GM12878 (cell line): ENCODE results near the gene FOXRED2. TPM values are rescaled to one million over a fixed set of nuclear protein-coding genes. Genes with fewer than 3 reads are reported as not detected.

Experiments
- ATAC-seq: fragments of 200-7000 bp; cut with Tn5 transposase; 3 replicates; pipeline ENCODE4 v1.9.1; 2020; ENCODE audit warnings: mild to moderate bottlenecking, moderate library complexity
- BruUV-seq: library from RNA; stranded (reverse); fragments of 400-500 nt; replicated peaks from 2 replicates; lab custom pipeline; 2021; lab: Mats Ljungman, UMichigan
- CTCF ChIA-PET: fragments of 300-600 bp; sonication (Branson Sonifier 250); formaldehyde crosslinking; extraction: SDS; loops from one replicate; lab custom pipeline; 2021; ENCODE audit warnings: inconsistent platforms; lab: Yijun Ruan, JAX
- POLR2A ChIA-PET: fragments of 350-600 bp; formaldehyde crosslinking; extraction: SDS; loops from one replicate; lab custom pipeline; 2021; ENCODE audit warnings: inconsistent platforms; lab: Charles Lee
- RAD21 ChIA-PET: fragments of 300-600 bp; sonication (Branson Sonifier 250); formaldehyde crosslinking; loops from one replicate; lab custom pipeline; 2023; ENCODE audit warnings: antibody characterized with exemption; ENCODE audit not compliant: unreplicated experiment; lab: Charles Lee
- SMC1A ChIA-PET: fragments of 300-600 bp; sonication (Branson Sonifier 250); formaldehyde crosslinking; loops from one replicate; lab custom pipeline; 2023; ENCODE audit not compliant: unreplicated experiment, uncharacterized antibody; lab: Charles Lee
- DNase-seq: peaks from one replicate; pipeline ENCODE4 v3.0.0-alpha.2; 2011; ENCODE audit warnings: low read depth, low spot score
- FAIRE-seq: peaks from 3 replicates; lab custom pipeline; 2011; peaks lifted over from hg19 to GRCh38; lab: Jason Lieb, UNC
- H2AFZ ChIP-seq: 2 replicates; pipeline ENCODE4 v1.6.0; 2011; ENCODE audit warnings: low read depth, low read length, control low read depth; ENCODE audit not compliant: control insufficient read depth
- H3K27ac ChIP-seq: 2 replicates; pipeline ENCODE4 v1.5.1; 2011; ENCODE audit warnings: control low read depth; ENCODE audit not compliant: control insufficient read depth, insufficient read depth
- H3K27me3 ChIP-seq, 2 experiments: replicated peaks in 1 of 2; 2 replicates each; pipeline versions ENCODE4 v1.6.0 to v1.6.1; 2011; ENCODE audit warnings: low read length in 1 of 2; ENCODE audit not compliant: control insufficient read depth in 2 of 2, insufficient read depth in 2 of 2
- H3K36me3 ChIP-seq, 2 experiments: 2 replicates each; pipeline ENCODE4 v1.5.1; 2011; ENCODE audit warnings: low read length in 1 of 2; ENCODE audit not compliant: control insufficient read depth in 2 of 2, insufficient read depth in 2 of 2
- H3K4me1 ChIP-seq: 2 replicates; pipeline ENCODE4 v1.6.1; 2011; ENCODE audit warnings: mild to moderate bottlenecking, low read length, moderate library complexity, mixed read lengths; ENCODE audit not compliant: control insufficient read depth, insufficient read depth
- H3K4me2 ChIP-seq: 2 replicates; pipeline ENCODE4 v1.6.0; 2011; ENCODE audit warnings: control low read depth; ENCODE audit not compliant: control insufficient read depth, insufficient read depth
- H3K4me3 ChIP-seq: fragments of 200-600 bp; sonication (generic); 2 replicates; pipeline ENCODE4 v1.5.1; 2016
- H3K79me2 ChIP-seq: 2 replicates; pipeline ENCODE4 v1.6.0; 2011; ENCODE audit warnings: low read length; ENCODE audit not compliant: control insufficient read depth, insufficient read depth
- H3K9ac ChIP-seq: 2 replicates; pipeline ENCODE4 v1.8.0; 2011; ENCODE audit warnings: low read length, control low read depth, mixed read lengths; ENCODE audit not compliant: control insufficient read depth, insufficient read depth
- H3K9me3 ChIP-seq: replicated peaks from 3 replicates; pipeline ENCODE4 v1.5.1; 2011; ENCODE audit warnings: mild to moderate bottlenecking, low read length; ENCODE audit not compliant: control insufficient read depth, insufficient read depth
- H4K20me1 ChIP-seq: 2 replicates; pipeline ENCODE4 v1.6.0; 2011; ENCODE audit not compliant: control insufficient read depth, insufficient read depth
- CBX3 ChIP-seq: fragments of 200-600 bp; sonication (generic); IDR thresholded peaks from 2 replicates; pipeline ENCODE4 v1.6.1; 2016; ENCODE audit warnings: low read depth, borderline replicate concordance
- EZH2 ChIP-seq: IDR thresholded peaks from 2 replicates; pipeline ENCODE4 v1.6.1; 2012; ENCODE audit warnings: low read depth, mild to moderate bottlenecking, control low read depth, inconsistent platforms, low read length, borderline replicate concordance; ENCODE audit not compliant: control insufficient read depth
- IKZF1 ChIP-seq: fragments of 450-650 bp; conservative IDR thresholded peaks from 2 replicates; pipeline ENCODE4 v1.6.1; 2017; ENCODE audit warnings: antibody characterized with exemption, mild to moderate bottlenecking
- MEF2B ChIP-seq: fragments of 450-650 bp; IDR thresholded peaks from 2 replicates; pipeline ENCODE4 v1.6.1; 2018; ENCODE audit warnings: mild to moderate bottlenecking, moderate library complexity; ENCODE audit not compliant: partially characterized antibody, poor library complexity, severe bottlenecking
- NFYB ChIP-seq: IDR thresholded peaks from 2 replicates; pipeline ENCODE4 v1.6.1; 2011; ENCODE audit warnings: low read depth, mild to moderate bottlenecking, low read length, improper control_type of control experiment, moderate library complexity; ENCODE audit not compliant: insufficient read depth
- POLR2A ChIP-seq: IDR thresholded peaks from 2 replicates; pipeline ENCODE4 v1.6.1; 2011; ENCODE audit warnings: low read depth, mild to moderate bottlenecking, low read length
- ZNF207 ChIP-seq: fragments of 450-650 bp; IDR thresholded peaks from 2 replicates; pipeline ENCODE4 v1.6.1; 2014; ENCODE audit warnings: antibody characterized with exemption, mild to moderate bottlenecking, borderline replicate concordance
- ZNF384 ChIP-seq: IDR thresholded peaks from 2 replicates; pipeline ENCODE4 v1.6.1; 2012; ENCODE audit warnings: low read depth, mild to moderate bottlenecking, low read length, improper control_type of control experiment, borderline replicate concordance
- ZNF622 ChIP-seq: fragments of 450-650 bp; IDR thresholded peaks from 2 replicates; pipeline ENCODE4 v1.6.1; 2017; ENCODE audit warnings: mild to moderate bottlenecking, inconsistent platforms
- WGBS: methylation state at CpG from one replicate; pipeline ENCODE4 v1.1.6; 2016; ENCODE audit warnings: low lambda C conversion rate; ENCODE audit not compliant: insufficient replicate concordance, insufficient coverage; ENCODE audit errors: missing lambda C conversion rate; 5-methylcytosine and 5-hydroxymethylcytosine counted together
- in situ Hi-C: fragments of 300-500 bp; cut with MboI; formaldehyde crosslinking; loops from 9 replicates; pipeline ENCODE4 v1.14.3; 2018; ENCODE audit warnings: mixed read lengths
- intact Hi-C: fragments of 100-400 bp; cut with micrococcal nuclease; formaldehyde crosslinking; loops from one replicate; pipeline ENCODE4 v1.14.2; 2022; ENCODE audit not compliant: unreplicated experiment
- polyA plus RNA-seq, 11 experiments: library from polyadenylated mRNA; depleted of rRNA in 4 of 11; unstranded in 6 of 11; stranded (reverse) in 5 of 11; fragments of >200 nt; fragmentation: Nextera tagmentation in 4 of 11; fragmentation: Illumina TruSeq in 1 of 11; extraction: Ambion mirVana in 4 of 11; extraction: Trizol in 1 of 11; gene quantifications; 1 replicate in 1 of 11; 2 replicates in 10 of 11; pipeline versions ENCODE4 v1.2.1 to v1.2.3, GENCODE V29; 2011 to 2016; ENCODE audit warnings: inconsistent platforms in 2 of 11, missing spikeins in 2 of 11, low read depth in 1 of 11
- total RNA-seq, 4 experiments: library from RNA; depleted of rRNA in 3 of 4; stranded (reverse); fragments of >200 nt in 3 of 4; fragmentation: Illumina TruSeq in 1 of 4; extraction: Trizol in 1 of 4; gene quantifications; 2 replicates each; pipeline versions ENCODE4 v1.2.1 to v1.2.3, GENCODE V29; 2013 to 2021
- TF ChIP-seq, protein P1 (sequence below): IDR thresholded peaks from 2 replicates; pipeline ENCODE4 v1.6.1; 2012; ENCODE audit warnings: low read length, inconsistent platforms
- TF ChIP-seq, protein P2 (sequence below): fragments of 450-650 bp; formaldehyde crosslinking; IDR thresholded peaks from 2 replicates; pipeline ENCODE4 v1.4.0; 2020; ENCODE audit warnings: mild to moderate bottlenecking, moderate library complexity

Gene FOXRED2
- total and polyA plus RNA-seq, 10 of the 15 experiments (the other 5 are each of a cell fraction or from before 2014, with no cell fraction given), result 1.8 to 28.8 (median 7.6) TPM

DNA sequence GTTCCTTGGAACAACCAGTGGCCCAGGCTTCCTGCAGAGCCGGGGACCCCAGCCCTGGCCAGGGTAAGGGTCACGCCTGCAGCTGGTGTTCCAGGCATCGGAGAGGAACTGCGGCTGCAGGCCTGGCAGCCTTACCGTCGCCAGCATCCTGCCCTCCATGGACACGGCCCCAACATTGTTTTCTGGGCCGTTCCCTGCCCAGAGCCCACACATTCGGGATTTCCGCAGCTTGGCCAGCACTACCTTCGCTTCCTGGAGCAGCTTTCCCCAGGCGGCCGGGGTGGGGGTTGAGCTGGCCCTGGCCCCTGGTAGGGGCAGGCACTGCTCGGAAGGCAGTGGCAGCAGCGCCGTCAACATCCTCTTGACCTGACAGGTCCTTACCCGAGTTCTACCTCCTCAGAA lies 43.1 kb downstream of the FOXRED2 start:
- H3K4me3 ChIP-seq, result no peak overlapping the region
- ATAC-seq (no peak), DNase-seq (no peak), FAIRE-seq (no peak)
- H3K4me1 ChIP-seq, result no peaks in the 10 kb centered on the region
- H3K4me2 ChIP-seq, result no peak overlapping the region
- H3K9ac ChIP-seq, result no peak overlapping the region
- RAD21 ChIA-PET, result no interaction called here
- in situ Hi-C loops (no loop called here), intact Hi-C loops (no loop called here)
- 75% methylated on average over 17 of the region's 17 CpGs for whole genome bisulfite sequencing
- CTCF ChIA-PET, result interaction anchor here (1.5 kb wide), 1 partner anchor 162 kb away, joined by 6 read pairs; no protein-coding TSS in a partner anchor
- no peak overlapping the region for H3K27ac ChIP-seq
- no peaks in the 10 kb centered on the region for H3K79me2 ChIP-seq
- no peaks in the 10 kb centered on the region for H3K27me3 ChIP-seq
- no peaks in the 10 kb centered on the region for H4K20me1 ChIP-seq
- POLR2A ChIA-PET, result interaction anchor here (0.5 kb wide), 1 partner anchor 27 kb away, joined by 4 read pairs; no protein-coding TSS in a partner anchor
- SMC1A ChIA-PET, result interaction anchor here (0.8 to 1.0 kb wide), 3 partner anchors 12 to 162 kb away, joined by 3 read pairs; no protein-coding TSS in a partner anchor
- H2AFZ ChIP-seq, result no peak overlapping the region
- H3K36me3 ChIP-seq, result peaks cover 0 to 12% of the 10 kb centered on the region in 2 experiments; a peak in 3 of 4 replicates
- no peaks in the 10 kb centered on the region for H3K9me3 ChIP-seq
- TF ChIP-seq, protein P1, sequence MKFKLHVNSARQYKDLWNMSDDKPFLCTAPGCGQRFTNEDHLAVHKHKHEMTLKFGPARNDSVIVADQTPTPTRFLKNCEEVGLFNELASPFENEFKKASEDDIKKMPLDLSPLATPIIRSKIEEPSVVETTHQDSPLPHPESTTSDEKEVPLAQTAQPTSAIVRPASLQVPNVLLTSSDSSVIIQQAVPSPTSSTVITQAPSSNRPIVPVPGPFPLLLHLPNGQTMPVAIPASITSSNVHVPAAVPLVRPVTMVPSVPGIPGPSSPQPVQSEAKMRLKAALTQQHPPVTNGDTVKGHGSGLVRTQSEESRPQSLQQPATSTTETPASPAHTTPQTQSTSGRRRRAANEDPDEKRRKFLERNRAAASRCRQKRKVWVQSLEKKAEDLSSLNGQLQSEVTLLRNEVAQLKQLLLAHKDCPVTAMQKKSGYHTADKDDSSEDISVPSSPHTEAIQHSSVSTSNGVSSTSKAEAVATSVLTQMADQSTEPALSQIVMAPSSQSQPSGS, result no peak
- TF ChIP-seq EZH2 (no peak), NFYB (no peak), ZNF622 (no peak), IKZF1 (no peak), CBX3 (no peak), ZNF207 (no peak), POLR2A (no peak), ZNF384 (no peak), MEF2B (no peak)
- TF ChIP-seq, protein P2, sequence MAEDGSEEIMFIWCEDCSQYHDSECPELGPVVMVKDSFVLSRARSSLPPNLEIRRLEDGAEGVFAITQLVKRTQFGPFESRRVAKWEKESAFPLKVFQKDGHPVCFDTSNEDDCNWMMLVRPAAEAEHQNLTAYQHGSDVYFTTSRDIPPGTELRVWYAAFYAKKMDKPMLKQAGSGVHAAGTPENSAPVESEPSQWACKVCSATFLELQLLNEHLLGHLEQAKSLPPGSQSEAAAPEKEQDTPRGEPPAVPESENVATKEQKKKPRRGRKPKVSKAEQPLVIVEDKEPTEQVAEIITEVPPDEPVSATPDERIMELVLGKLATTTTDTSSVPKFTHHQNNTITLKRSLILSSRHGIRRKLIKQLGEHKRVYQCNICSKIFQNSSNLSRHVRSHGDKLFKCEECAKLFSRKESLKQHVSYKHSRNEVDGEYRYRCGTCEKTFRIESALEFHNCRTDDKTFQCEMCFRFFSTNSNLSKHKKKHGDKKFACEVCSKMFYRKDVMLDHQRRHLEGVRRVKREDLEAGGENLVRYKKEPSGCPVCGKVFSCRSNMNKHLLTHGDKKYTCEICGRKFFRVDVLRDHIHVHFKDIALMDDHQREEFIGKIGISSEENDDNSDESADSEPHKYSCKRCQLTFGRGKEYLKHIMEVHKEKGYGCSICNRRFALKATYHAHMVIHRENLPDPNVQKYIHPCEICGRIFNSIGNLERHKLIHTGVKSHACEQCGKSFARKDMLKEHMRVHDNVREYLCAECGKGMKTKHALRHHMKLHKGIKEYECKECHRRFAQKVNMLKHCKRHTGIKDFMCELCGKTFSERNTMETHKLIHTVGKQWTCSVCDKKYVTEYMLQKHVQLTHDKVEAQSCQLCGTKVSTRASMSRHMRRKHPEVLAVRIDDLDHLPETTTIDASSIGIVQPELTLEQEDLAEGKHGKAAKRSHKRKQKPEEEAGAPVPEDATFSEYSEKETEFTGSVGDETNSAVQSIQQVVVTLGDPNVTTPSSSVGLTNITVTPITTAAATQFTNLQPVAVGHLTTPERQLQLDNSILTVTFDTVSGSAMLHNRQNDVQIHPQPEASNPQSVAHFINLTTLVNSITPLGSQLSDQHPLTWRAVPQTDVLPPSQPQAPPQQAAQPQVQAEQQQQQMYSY (CRISPR knock-in tag), result no peak
- no TSS peak for BruUV-seq
